Measurements from ENCODE around the gene IL13RA1.

The IL13RA1 gene

DNA sequence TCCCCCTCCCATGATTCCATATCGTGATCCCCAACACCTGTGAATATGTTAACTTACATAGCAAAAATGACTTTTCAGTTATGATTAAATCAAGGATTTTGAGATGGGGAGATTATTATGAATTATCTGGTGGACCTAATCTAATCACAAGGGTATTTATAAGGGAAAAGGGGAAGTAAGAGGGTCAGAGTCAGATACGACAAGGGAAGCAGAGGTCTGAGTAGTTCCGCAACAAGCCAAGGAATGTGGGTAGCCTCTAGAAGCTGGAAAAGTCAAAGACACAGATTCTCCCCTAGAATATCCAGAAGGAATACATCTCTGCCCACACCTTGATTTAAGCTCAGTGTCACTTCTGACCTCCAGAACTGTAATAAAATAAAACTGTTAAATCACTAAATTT is 1.0 kb upstream of the IL13RA1 start:
- no peak for TF ChIP-seq TAF1 (IDR thresholded peaks at IDR 0.05; ENCODE audit: borderline replicate concordance, insufficient read depth, low read length)
- no peak for TF ChIP-seq SIN3A (IDR thresholded peaks at IDR 0.05; ENCODE audit: borderline replicate concordance, insufficient read depth, low read length)
- TF ChIP-seq POLR2AphosphoS5 (IDR thresholded peaks at IDR 0.05; ENCODE audit: low read depth, low read length): no peak
- no peak for TF ChIP-seq FOXP2 (optimal IDR thresholded peaks at IDR 0.05; ENCODE audit: borderline replicate concordance, extremely low read depth, extremely low read length, insufficient read depth)
- TF ChIP-seq REST (IDR thresholded peaks at IDR 0.05; ENCODE audit: insufficient read depth in 1 of 2, low read depth in 2 of 2, low read length in 2 of 2): no peak

GRCh38 chrX:118727686-118728339 is 407 bp downstream of the IL13RA1 start:
- TF ChIP-seq FOXP2 (optimal IDR thresholded peaks at IDR 0.05; ENCODE audit: borderline replicate concordance, extremely low read depth, extremely low read length, insufficient read depth): no peak
- TF ChIP-seq REST (IDR thresholded peaks at IDR 0.05; ENCODE audit: insufficient read depth in 1 of 2, low read depth in 2 of 2, low read length in 2 of 2): no peak
- TF ChIP-seq TAF1 (IDR thresholded peaks at IDR 0.05; ENCODE audit: borderline replicate concordance, insufficient read depth, low read length): no peak
- TF ChIP-seq SIN3A (IDR thresholded peaks at IDR 0.05; ENCODE audit: borderline replicate concordance, insufficient read depth, low read length): no peak
- TF ChIP-seq POLR2AphosphoS5 (IDR thresholded peaks at IDR 0.05; ENCODE audit: low read depth, low read length): no peak

GRCh38 chrX:118729042-118729652 is 1.7 kb downstream of the IL13RA1 start:
- TF ChIP-seq REST (IDR thresholded peaks at IDR 0.05; ENCODE audit: insufficient read depth in 1 of 2, low read depth in 2 of 2, low read length in 2 of 2): no peak

DNA sequence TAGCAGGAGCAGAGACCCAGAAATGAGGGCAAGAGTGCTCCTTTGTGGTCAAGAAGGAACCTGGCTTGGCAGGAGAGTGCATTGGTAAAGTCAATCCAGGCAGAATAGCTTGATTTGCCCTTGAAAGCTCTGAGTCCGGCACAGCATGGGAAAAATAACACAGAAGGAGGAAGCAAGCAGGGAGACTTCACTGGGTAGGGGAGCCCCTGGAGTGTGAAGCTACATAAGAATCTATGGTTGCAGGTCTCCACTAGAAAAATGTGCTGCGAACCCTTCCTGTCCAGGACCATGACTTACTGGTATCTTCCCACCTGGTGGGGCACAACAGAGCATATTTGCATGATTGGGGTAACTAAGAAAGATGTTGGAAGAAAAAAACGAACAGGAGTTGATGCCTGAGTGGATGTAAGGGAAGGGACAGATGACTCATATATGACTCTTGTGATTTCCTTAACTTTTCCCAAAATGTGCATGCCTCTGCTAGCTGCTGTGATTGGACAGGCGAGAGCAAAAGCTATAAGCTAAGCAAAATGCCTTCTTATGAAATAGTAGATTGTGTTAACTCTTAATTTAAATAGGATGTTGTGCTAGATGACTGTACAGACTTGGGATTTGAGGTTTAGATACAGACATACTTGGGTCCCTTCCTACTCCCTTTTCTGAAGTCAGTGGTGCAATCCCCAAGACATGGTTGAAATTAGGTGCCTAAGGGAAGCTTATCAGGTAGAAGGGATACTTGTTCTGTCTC is 3.3 kb downstream of the IL13RA1 start:
- TF ChIP-seq POLR2AphosphoS5 (IDR thresholded peaks at IDR 0.05; ENCODE audit: low read depth, low read length): no peak

GRCh38 chrX:118734909-118735308 is 7.5 kb downstream of the IL13RA1 start:
- TF ChIP-seq FOXP2 (optimal IDR thresholded peaks at IDR 0.05; ENCODE audit: borderline replicate concordance, extremely low read depth, extremely low read length, insufficient read depth) (no peak), SIN3A (IDR thresholded peaks at IDR 0.05; ENCODE audit: borderline replicate concordance, insufficient read depth, low read length) (no peak), REST (IDR thresholded peaks at IDR 0.05; ENCODE audit: insufficient read depth in 1 of 2, low read depth in 2 of 2, low read length in 2 of 2) (no peak), POLR2AphosphoS5 (IDR thresholded peaks at IDR 0.05; ENCODE audit: low read depth, low read length) (no peak), TAF1 (IDR thresholded peaks at IDR 0.05; ENCODE audit: borderline replicate concordance, insufficient read depth, low read length) (no peak)
